Measurements from ENCODE around the gene KIAA1958.
A peak's percentile ranks its signal among the peaks of the same experiment; 100 is the strongest.

Gene KIAA1958

GRCh38 chr9:112489039-112489546 is 2.5 kb downstream of the KIAA1958 start:
- TF ChIP-seq, protein P1, sequence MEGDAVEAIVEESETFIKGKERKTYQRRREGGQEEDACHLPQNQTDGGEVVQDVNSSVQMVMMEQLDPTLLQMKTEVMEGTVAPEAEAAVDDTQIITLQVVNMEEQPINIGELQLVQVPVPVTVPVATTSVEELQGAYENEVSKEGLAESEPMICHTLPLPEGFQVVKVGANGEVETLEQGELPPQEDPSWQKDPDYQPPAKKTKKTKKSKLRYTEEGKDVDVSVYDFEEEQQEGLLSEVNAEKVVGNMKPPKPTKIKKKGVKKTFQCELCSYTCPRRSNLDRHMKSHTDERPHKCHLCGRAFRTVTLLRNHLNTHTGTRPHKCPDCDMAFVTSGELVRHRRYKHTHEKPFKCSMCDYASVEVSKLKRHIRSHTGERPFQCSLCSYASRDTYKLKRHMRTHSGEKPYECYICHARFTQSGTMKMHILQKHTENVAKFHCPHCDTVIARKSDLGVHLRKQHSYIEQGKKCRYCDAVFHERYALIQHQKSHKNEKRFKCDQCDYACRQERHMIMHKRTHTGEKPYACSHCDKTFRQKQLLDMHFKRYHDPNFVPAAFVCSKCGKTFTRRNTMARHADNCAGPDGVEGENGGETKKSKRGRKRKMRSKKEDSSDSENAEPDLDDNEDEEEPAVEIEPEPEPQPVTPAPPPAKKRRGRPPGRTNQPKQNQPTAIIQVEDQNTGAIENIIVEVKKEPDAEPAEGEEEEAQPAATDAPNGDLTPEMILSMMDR (IDR thresholded peaks at IDR 0.05; ENCODE audit: low read length), result no peak
- TF ChIP-seq EZH2 (IDR thresholded peaks at IDR 0.05; ENCODE audit: borderline replicate concordance, low read length), result no peak

DNA sequence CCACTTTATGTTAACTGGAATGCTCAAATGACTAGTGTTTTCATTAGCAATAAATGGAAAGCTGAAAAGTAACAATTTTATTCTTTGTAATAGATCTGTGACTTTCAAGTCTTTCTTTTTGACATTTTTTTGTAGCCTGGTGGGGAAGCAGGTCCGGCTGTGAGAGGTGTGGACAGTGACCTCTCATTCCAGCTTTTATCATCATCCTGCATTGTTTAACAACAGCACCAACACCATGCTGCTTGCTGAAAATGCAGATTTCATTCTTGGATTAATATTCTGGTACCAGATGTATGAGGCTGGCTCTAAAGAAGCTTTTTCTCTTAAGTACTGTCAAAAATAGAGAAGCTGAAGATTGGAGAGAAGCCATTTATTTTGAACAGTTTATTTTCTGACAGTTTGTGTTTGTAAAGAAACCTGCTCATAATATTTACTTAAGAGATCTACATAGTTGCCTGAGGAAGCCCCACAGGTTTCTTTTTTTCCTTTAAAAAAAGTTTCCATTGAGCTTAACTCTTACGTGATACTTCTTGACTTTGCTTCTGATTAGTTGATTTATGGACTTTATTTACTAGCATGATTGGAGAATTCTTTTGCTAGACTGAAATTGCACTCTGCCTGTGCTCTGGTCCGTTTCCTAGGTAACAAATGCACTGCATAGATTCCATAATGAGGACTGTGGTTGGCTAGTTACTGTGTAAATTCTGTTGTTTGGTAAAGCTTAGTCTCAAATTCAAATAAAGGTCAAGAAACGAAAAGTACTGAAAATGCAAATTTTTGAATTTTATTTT is 3.4 kb downstream of the KIAA1958 start:
- peak overlapping the region; percentile 90 for H3K4me2 ChIP-seq (ENCODE audit: low read length)
- peak overlapping the region; percentile 89; the same call in 1 of the 2 replicates for H3K9ac ChIP-seq (ENCODE audit: low read length)

More at GRCh38 chr9:112489039-112489546, 2.5 kb downstream of the KIAA1958 start:
- H4K20me1 ChIP-seq (ENCODE audit: insufficient read depth, low read length), result no peaks in the 10 kb centered on the region
- H3K27ac ChIP-seq (ENCODE audit: low read depth, low read length, poor library complexity, severe bottlenecking), result peak overlapping the region; percentile 12
- H3F3A ChIP-seq (ENCODE audit: insufficient read depth, low read length), result no peaks in the 10 kb centered on the region
- H3K9me2 ChIP-seq (ENCODE audit: low read depth, low read length), result no peaks in the 10 kb centered on the region
- peak overlapping the region; percentile 94 for H3K4me3 ChIP-seq (ENCODE audit: low read depth, low read length, poor library complexity, severe bottlenecking)
- H3K4me2 ChIP-seq (ENCODE audit: low read length), result peak overlapping the region; percentile 90
- no peaks in the 10 kb centered on the region for H3K27me3 ChIP-seq (ENCODE audit: insufficient read depth, low read length)
- peaks cover 20% of the 10 kb centered on the region for H3K36me3 ChIP-seq (ENCODE audit: insufficient read depth, low read length)
- H3K4me1 ChIP-seq (ENCODE audit: insufficient read depth, low read length, severe bottlenecking), result peaks cover 53% of the 10 kb centered on the region
- no peak overlapping the region for H2AFZ ChIP-seq (ENCODE audit: low read length)
- H3K9me3 ChIP-seq (ENCODE audit: low read length), result peaks cover 5% of the 10 kb centered on the region; the same call in 1 of the 2 replicates
- peaks cover 68% of the 10 kb centered on the region for H3K79me2 ChIP-seq (ENCODE audit: insufficient read depth, low read length)
- peak overlapping the region; percentile 89; the same call in 1 of the 2 replicates for H3K9ac ChIP-seq (ENCODE audit: low read length)

GRCh38 chr9:112493393-112494137 is 6.9 kb downstream of the KIAA1958 start:
- peaks cover 99% of the 10 kb centered on the region for H3K79me2 ChIP-seq (ENCODE audit: insufficient read depth, low read length)
- H3K36me3 ChIP-seq (ENCODE audit: insufficient read depth, low read length), result peaks cover 46% of the 10 kb centered on the region
- H3K9me3 ChIP-seq (ENCODE audit: low read length), result peaks cover 6% of the 10 kb centered on the region; the same call in 1 of the 2 replicates
- TF ChIP-seq, protein P1 (IDR thresholded peaks at IDR 0.05; ENCODE audit: low read length), result no peak
- TF ChIP-seq EZH2 (IDR thresholded peaks at IDR 0.05; ENCODE audit: borderline replicate concordance, low read length), result no peak
- no peaks in the 10 kb centered on the region for H3F3A ChIP-seq (ENCODE audit: insufficient read depth, low read length)
- H3K27ac ChIP-seq (ENCODE audit: low read depth, low read length, poor library complexity, severe bottlenecking), result no peak overlapping the region
- peaks cover 34% of the 10 kb centered on the region for H3K4me1 ChIP-seq (ENCODE audit: insufficient read depth, low read length, severe bottlenecking)
- H3K9me2 ChIP-seq (ENCODE audit: low read depth, low read length), result no peaks in the 10 kb centered on the region
- no peak overlapping the region for H3K9ac ChIP-seq (ENCODE audit: low read length)
- H3K27me3 ChIP-seq (ENCODE audit: insufficient read depth, low read length), result no peaks in the 10 kb centered on the region
- H2AFZ ChIP-seq (ENCODE audit: low read length), result no peak overlapping the region
- no peaks in the 10 kb centered on the region for H4K20me1 ChIP-seq (ENCODE audit: insufficient read depth, low read length)
- H3K4me3 ChIP-seq (ENCODE audit: low read depth, low read length, poor library complexity, severe bottlenecking), result no peak overlapping the region
- no peak overlapping the region for H3K4me2 ChIP-seq (ENCODE audit: low read length)

More for the DNA sequence above, 3.4 kb downstream of the KIAA1958 start:
- TF ChIP-seq, protein P1 (IDR thresholded peaks at IDR 0.05; ENCODE audit: low read length), result no peak
- TF ChIP-seq EZH2 (IDR thresholded peaks at IDR 0.05; ENCODE audit: borderline replicate concordance, low read length), result no peak
- H3K79me2 ChIP-seq (ENCODE audit: insufficient read depth, low read length), result peaks cover 78% of the 10 kb centered on the region
- H3K36me3 ChIP-seq (ENCODE audit: insufficient read depth, low read length), result peaks cover 30% of the 10 kb centered on the region
- no peaks in the 10 kb centered on the region for H3F3A ChIP-seq (ENCODE audit: insufficient read depth, low read length)
- H3K27ac ChIP-seq (ENCODE audit: low read depth, low read length, poor library complexity, severe bottlenecking), result peak overlapping the region; percentile 35
- H4K20me1 ChIP-seq (ENCODE audit: insufficient read depth, low read length), result no peaks in the 10 kb centered on the region
- peak overlapping the region; percentile 26 for H3K4me3 ChIP-seq (ENCODE audit: low read depth, low read length, poor library complexity, severe bottlenecking)
- H2AFZ ChIP-seq (ENCODE audit: low read length), result no peak overlapping the region
- H3K9me2 ChIP-seq (ENCODE audit: low read depth, low read length), result no peaks in the 10 kb centered on the region
- H3K4me1 ChIP-seq (ENCODE audit: insufficient read depth, low read length, severe bottlenecking), result peaks cover 53% of the 10 kb centered on the region
- H3K27me3 ChIP-seq (ENCODE audit: insufficient read depth, low read length), result no peaks in the 10 kb centered on the region
- peaks cover 6% of the 10 kb centered on the region; the same call in 1 of the 2 replicates for H3K9me3 ChIP-seq (ENCODE audit: low read length)
